GM18907 (cell line): ENCODE results near the gene TRAPPC2L.

Experiments used
- ATAC-seq: cut with Tn5 transposase; IDR thresholded peaks from one replicate; pipeline ENCODE4 v1.9.1; 2021; ENCODE audit warnings: mild to moderate bottlenecking, moderate library complexity; ENCODE audit not compliant: unreplicated experiment

Gene TRAPPC2L

DNA sequence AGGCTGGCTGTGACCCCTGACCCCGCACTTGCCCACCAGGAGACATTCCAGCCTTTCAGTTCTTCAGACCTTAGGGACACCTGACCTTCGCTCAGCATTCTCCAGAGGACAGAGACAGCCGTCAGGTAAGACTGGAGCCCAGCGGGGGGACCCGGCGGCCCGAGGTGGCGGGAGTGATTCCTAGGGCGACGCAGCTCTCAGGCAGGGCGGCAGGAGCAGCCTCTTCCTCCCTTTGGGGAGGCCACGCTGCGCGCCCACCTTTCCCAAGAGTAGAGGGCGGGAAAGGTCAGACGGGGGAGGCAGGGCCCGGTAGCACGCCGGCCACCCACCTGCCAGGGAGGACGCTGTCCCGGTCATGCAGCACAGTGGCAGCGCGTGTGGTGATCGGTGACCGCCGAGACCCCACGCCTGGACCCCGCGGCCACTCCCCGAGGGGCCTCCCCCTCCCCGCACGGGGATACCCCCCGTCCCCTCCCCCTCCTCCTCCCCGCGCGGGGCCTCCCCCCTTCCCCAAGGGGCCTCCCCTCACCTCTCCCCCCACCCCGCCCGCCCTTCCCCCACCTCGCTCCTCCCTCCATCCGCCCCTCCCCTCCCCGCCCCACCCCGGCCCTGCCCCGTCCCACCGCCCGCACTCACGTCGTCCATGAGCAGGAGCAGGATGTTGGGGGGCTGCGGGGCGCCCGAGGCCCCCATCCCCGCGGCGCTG is 652 bp upstream of the TRAPPC2L start:
- ATAC-seq: no peak

GRCh38 chr16:88857728-88858339 is 907 bp downstream of the TRAPPC2L start:
- peak; percentile 36 for ATAC-seq

GRCh38 chr16:88859381-88860091 is 2.6 kb downstream of the TRAPPC2L start:
- ATAC-seq: no peak

- no peak for ATAC-seq
Observed at GRCh38 chr16:88861359-88861758, 4.4 kb downstream of the TRAPPC2L start.

GRCh38 chr16:88862968-88863367 is 6.0 kb downstream of the TRAPPC2L start:
- ATAC-seq: no peak

DNA sequence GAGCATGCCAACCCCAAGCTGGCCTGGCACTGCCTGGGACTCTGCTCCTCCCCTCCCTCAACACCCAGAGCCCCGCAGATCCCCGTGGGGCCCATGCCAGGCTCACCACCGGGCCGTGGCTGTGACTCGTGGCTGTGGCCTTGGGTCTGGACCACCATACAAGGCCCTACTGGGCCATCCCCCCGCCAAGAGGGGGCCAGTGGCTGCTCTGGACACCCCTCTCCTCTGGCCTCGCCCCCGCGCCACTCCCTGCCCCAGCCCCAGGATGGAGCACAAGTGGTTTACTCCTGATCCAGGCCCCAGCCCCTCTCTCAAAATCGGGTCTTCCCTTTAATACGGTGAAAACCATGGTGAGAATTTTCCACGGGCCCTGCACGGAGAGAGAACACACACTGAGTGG is 6.5 kb downstream of the TRAPPC2L start:
- no peak for ATAC-seq

DNA sequence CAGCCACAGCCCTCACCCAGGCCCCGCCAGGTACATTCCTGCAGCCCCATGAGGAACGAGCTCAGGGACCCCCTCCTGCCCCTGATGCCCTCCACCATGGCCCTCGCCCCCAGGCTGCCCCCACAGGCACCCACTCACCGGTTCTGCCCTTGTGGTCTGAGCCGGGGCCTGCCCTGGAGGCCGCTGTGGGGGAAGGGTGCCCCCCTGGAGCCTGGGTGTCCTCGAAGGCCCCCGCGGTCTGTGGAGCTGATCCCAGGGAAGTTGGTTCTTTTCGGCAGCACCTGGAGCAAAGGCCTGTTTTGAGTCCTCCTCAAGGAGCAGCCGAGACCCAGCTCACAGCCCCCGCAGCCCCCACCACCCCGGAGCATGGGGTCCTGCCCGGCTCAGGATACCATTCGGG is 7.2 kb downstream of the TRAPPC2L start:
- no peak for ATAC-seq

DNA sequence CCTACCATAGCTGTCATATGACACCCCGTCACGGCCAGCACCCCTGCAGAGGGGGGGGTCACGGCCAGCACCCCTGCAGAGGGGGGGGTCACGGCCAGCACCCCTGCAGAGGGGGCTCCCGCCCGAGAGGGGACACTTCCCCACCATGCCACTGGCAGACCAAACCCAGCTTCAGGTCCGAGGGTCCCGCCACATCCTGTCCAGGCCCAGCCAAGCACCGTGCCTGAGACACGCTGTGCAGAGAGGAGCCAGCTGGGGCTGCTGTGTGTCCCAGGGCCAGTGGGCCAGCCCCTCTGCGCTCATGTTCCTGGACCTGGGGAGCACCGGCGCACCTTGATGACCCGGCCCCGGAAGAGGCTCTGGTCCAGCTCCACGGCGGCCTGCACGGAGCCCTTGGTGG is 7.6 kb downstream of the TRAPPC2L start:
- ATAC-seq: no peak

DNA sequence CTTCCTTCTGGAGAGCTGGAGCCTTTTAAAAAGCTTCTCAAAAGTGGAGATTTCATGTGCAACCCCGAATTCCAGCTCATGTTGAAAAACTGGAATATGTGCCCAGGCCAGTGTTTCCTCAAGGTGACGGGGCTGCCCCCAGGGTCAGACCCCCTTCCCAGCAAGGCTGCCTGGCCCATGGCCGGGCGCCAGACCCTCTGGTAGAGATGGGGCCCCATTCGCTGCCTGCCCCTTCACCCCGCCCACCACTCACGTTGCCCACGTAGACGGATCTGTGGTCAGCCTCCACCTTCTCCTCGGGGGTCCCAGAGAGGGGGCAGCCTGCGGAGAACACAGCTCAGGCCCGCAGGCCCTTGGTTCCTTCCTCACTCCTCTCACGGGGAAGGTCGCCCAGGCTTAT is 8.4 kb downstream of the TRAPPC2L start:
- no peak for ATAC-seq

DNA sequence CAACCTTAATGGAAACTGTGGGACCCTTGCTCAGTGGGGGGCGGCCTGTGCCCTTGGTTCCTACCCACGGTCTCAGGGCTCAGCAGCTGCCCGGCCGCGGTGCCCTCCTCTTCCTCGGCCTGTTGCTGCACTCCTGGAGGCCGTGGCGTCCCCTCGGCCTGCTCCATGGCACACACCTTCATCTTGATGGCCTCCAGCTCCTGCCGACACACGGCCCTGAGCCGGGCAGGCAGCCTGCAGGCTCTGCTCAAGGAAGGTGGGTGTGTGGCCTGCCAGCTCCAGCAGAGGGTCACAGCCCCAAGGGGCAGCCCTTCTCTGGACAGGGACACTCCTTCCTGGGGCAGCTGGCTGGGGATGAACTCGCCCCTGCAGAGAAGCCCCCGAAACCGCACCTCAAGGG is 8.8 kb downstream of the TRAPPC2L start:
- no peak for ATAC-seq

DNA sequence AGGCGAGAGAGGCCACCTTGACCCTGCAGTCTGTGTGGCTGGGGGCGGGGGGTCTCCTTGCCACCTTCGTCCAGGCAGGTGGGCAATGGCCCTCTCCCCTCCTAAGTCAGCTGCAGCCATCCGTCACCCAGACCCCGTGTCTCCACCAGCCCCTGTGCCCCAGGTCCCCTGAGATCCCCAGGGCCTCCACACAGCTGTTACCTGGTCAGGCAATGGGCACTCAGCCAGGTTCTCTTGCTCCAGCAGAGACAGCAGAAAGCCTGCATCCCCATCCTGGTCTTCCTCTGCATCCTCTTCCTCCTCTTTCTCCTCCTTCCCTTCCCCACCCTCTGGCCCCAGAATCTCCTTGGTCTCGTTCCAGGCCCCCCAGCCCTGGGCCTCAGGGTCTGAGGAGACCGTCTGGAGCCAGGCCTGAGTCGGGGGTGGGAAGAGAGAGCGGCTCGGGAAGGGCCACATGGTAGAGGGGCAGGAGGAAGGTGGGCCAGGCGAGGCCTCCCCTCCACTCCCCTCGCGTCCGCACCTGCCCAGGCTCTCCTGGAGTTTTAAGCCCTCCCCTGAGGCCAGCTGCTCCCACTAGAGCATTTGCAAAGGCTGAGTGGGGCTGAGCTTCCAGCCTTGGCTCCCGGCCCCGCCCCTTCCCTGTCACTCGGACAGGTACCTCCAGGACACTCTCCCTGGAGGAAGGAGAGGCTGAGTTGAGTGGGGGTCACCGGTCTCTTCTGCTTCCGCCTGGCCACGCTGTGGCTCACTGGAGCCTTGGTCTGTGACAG is 9.4 kb downstream of the TRAPPC2L start, which contains the start of gene PABPN1L:
Gene PABPN1L (minus strand): TSS at position 510 of the 770 bp plus-strand sequence. CDS start 54 bp downstream, at position 456.
- no peak for ATAC-seq

- no peak for ATAC-seq
Observed at GRCh38 chr16:88867581-88868246, 10.8 kb downstream of the TRAPPC2L start.

DNA sequence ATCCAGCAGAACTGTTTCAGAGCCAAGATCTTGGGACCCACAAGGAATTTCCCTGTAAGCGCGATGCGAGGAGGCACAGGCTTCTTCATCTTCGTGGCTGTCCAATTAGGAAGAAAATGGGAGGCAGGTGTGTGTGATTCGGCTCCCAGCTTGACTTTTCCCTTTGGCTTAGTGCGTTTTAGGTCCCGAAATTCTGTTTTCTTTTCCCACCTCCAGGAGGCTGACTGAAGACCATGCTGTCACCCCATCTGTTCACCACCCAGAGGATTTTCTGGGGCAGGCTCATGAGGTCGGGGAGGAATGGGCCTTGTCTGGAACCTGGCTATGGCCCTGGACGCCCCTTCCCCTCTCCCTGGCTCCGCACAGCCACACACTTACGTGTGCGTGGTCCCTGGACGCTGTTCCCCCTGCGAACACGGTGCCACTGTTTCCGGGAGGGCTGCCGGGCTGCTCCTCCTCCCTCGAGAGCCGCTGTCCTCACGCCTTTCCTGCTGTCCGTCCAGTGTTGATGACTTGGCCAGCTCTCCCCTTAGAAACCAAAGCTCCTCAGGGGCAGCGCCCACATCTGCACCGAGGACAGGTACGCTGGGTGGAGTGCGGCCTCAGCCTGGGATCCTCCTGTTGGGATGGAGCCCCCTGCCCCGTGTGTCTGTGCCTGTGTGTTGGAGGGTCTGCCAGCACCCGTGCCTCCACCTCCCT is 12.2 kb downstream of the TRAPPC2L start:
- ATAC-seq: no peak

GRCh38 chr16:88869673-88869980 is 12.7 kb downstream of the TRAPPC2L start:
- ATAC-seq: no peak

- no peak for ATAC-seq
Observed at GRCh38 chr16:88870608-88871348, 13.9 kb downstream of the TRAPPC2L start.

DNA sequence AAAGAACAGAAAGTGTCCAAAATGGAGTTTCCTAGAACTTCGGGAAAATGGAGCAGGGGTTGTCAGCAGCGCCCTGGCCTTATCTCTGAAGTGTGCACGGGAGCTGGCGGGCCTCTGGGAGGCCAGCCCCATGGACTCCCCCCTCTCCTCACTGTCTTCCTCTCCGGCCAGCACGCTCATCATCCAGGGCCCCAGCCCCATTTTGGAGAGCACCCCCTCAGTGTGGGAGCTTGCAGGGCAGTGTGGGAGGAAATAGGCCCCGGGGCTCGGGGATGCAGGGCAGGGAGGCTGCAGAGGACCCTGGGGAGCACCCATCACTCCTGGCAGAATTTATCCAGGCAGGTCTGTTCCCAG is 14.4 kb downstream of the TRAPPC2L start:
- ATAC-seq: no peak

DNA sequence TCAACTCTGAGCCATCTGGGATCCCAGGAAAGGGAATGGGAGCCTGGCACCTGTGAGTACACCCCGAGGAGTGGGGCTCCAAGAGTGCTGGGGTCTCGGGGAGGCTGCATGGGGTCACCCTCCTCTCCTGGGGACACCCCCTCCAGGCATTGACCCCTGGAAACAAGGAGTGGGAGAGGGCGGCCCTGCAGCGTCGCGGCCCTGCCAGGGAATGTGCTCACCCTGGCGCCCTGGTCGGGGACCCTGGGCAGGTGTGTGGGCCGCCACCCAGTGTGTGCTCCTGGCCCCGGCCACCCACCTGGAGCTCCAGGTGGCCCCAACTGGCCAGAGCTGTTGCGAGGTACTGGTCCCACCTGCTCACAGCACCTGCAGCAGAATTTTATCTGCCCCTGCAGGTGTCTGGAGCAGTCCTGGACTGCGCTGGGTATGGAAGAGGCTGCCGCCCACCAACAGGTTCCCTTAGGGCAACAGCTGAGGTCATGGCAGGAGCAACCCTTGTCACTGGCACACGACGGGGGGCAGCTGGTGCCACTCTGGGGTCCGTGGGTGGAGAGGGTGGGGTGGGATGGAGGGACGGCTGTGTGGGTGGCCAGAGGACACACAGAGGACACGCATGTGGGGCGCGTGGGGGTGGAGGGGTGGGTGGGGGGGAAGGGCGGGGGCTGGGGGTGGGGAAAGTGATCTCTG is 14.9 kb downstream of the TRAPPC2L start:
- ATAC-seq: no peak

DNA sequence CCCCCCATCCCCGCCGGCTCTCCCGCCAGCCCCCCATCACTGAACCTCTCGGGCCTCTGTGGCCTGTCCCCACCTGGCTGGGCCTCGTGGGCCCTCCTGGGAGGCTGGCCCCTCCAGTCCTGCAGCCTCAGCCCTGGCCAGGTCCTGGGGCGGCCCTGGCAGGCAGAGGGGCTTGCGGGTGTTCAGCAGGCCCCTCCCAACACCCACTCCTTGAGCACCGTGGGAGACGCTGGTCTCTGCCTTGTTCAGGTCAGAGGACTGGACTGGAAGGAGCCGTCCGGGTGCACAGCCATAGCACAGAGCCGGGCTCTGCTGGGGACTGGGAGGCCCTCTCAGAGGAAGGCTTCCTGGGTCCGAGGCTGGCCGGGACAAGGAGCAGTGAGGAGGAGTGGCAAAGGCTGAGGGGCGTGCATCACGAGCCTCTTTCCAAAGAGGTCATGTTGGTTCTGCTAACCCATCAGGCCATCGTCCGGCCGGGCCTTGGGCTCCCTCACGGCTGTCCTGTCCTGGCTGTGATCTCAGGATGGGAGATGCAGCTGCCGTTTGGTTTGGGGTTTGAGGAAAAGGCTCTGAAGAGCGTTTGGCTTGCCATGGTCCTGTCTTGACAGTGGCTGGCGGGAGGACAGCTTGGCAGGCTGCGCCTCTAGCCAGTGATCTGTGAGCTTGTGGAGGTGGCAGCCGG is 15.9 kb downstream of the TRAPPC2L start:
- no peak for ATAC-seq
